DOHH2 (cell line): Measurements from ENCODE around the gene TSPAN5.

Source experiments
- H3F3A ChIP-seq: fragments of 200-600 bp; sonication (generic), shearing (Covaris generic); 2 replicates; pipeline ENCODE4 v1.6.0; 2016; ENCODE audit warnings: antibody characterized with exemption, mild to moderate bottlenecking; ENCODE audit not compliant: control insufficient read depth, insufficient read depth
- H3K27ac ChIP-seq: fragments of 200-600 bp; sonication (generic); 2 replicates; pipeline ENCODE4 v1.5.1; 2014; ENCODE audit warnings: low read depth, mild to moderate bottlenecking, low read length, moderate library complexity
- H3K27me3 ChIP-seq: fragments of 200-600 bp; sonication (generic); 2 replicates; pipeline ENCODE4 v1.6.1; 2014; ENCODE audit warnings: mild to moderate bottlenecking, low read length, mixed read lengths; ENCODE audit not compliant: control insufficient read depth
- H3K36me3 ChIP-seq: fragments of 200-600 bp; sonication (generic); 2 replicates; pipeline ENCODE4 v1.6.1; 2014; ENCODE audit warnings: mild to moderate bottlenecking, low read length, moderate library complexity, mixed read lengths; ENCODE audit not compliant: control insufficient read depth
- H3K4me1 ChIP-seq: fragments of 200-600 bp; sonication (generic); 2 replicates; pipeline ENCODE4 v1.6.1; 2014; ENCODE audit warnings: mild to moderate bottlenecking, low read length, mixed read lengths; ENCODE audit not compliant: control insufficient read depth
- H3K4me2 ChIP-seq: fragments of 200-600 bp; sonication (generic); 2 replicates; pipeline ENCODE4 v1.6.0; 2014; ENCODE audit warnings: mild to moderate bottlenecking, low read length, moderate library complexity
- H3K4me3 ChIP-seq: fragments of 200-600 bp; sonication (generic); 2 replicates; pipeline ENCODE4 v1.5.1; 2014; ENCODE audit warnings: mild to moderate bottlenecking, low read length, mixed read lengths
- H3K79me2 ChIP-seq: fragments of 200-600 bp; sonication (generic); 2 replicates; pipeline ENCODE4 v1.6.1; 2014; ENCODE audit warnings: mild to moderate bottlenecking, low read length, mixed read lengths; ENCODE audit not compliant: control insufficient read depth
- H3K9me2 ChIP-seq: fragments of 200-600 bp; sonication (generic); replicated peaks from 2 replicates; pipeline ENCODE4 v1.6.1; 2014; ENCODE audit warnings: mild to moderate bottlenecking, low read length, mixed read lengths; ENCODE audit not compliant: control insufficient read depth
- H3K9me3 ChIP-seq: fragments of 200-600 bp; sonication (generic); 2 replicates; pipeline ENCODE4 v1.6.1; 2014; ENCODE audit warnings: antibody characterized with exemption, low read length, mixed read lengths; ENCODE audit not compliant: control insufficient read depth, insufficient read depth
- H4K20me1 ChIP-seq: fragments of 200-600 bp; sonication (generic); 2 replicates; pipeline ENCODE4 v1.6.0; 2014; ENCODE audit warnings: low read depth, mild to moderate bottlenecking, antibody characterized with exemption, low read length, moderate library complexity; ENCODE audit not compliant: control insufficient read depth, insufficient read depth
- CTCF ChIP-seq: fragments of 200-600 bp; sonication (generic); IDR thresholded peaks from one replicate; pipeline ENCODE4 v1.5.1; 2014; ENCODE audit warnings: antibody characterized with exemption, mild to moderate bottlenecking, low read depth, low read length; ENCODE audit not compliant: poor library complexity, severe bottlenecking
- EZH2phosphoT487 ChIP-seq: fragments of 200-600 bp; sonication (generic); IDR thresholded peaks from 2 replicates; pipeline ENCODE4 v1.6.1; 2017; ENCODE audit warnings: borderline replicate concordance, mild to moderate bottlenecking, antibody characterized with exemption, low read length, moderate library complexity, mixed read lengths

The TSPAN5 gene

GRCh38 chr4:98507299-98507698 is 151.1 kb downstream of the TSPAN5 start:
- Histone ChIP-seq H3F3A (no peaks in the 10 kb centered on the region), H3K27me3 (peaks cover 3% of the 10 kb centered on the region; the same call in 1 of the 2 replicates), H3K9me2 (no peaks in the 10 kb centered on the region), H3K27ac (no peak overlapping the region), H4K20me1 (no peaks in the 10 kb centered on the region), H3K4me2 (no peak overlapping the region), H3K4me3 (no peak overlapping the region), H3K9me3 (no peaks in the 10 kb centered on the region), H3K4me1 (no peaks in the 10 kb centered on the region), H3K36me3 (no peaks in the 10 kb centered on the region), H3K79me2 (no peaks in the 10 kb centered on the region)
- TF ChIP-seq CTCF (no peak), EZH2phosphoT487 (no peak)

GRCh38 chr4:98506462-98507132 is 151.8 kb downstream of the TSPAN5 start:
- H3F3A ChIP-seq, result no peaks in the 10 kb centered on the region
- H3K9me3 ChIP-seq, result no peaks in the 10 kb centered on the region
- H3K27ac ChIP-seq, result no peak overlapping the region
- no peak overlapping the region for H3K4me3 ChIP-seq
- peaks cover 3% of the 10 kb centered on the region; the same call in 1 of the 2 replicates for H3K27me3 ChIP-seq
- H3K4me1 ChIP-seq, result no peaks in the 10 kb centered on the region
- no peaks in the 10 kb centered on the region for H3K9me2 ChIP-seq
- no peaks in the 10 kb centered on the region for H3K79me2 ChIP-seq
- H3K4me2 ChIP-seq, result no peak overlapping the region
- no peak for TF ChIP-seq EZH2phosphoT487
- no peak for TF ChIP-seq CTCF
- H4K20me1 ChIP-seq, result no peaks in the 10 kb centered on the region
- no peaks in the 10 kb centered on the region for H3K36me3 ChIP-seq

GRCh38 chr4:98505992-98506391 is 152.4 kb downstream of the TSPAN5 start:
- Histone ChIP-seq H3K27ac (no peak overlapping the region), H3K36me3 (no peaks in the 10 kb centered on the region), H3K4me3 (no peak overlapping the region), H3K27me3 (peaks cover 3% of the 10 kb centered on the region; the same call in 1 of the 2 replicates), H3K79me2 (no peaks in the 10 kb centered on the region), H3K4me2 (no peak overlapping the region), H3K9me3 (no peaks in the 10 kb centered on the region), H3F3A (no peaks in the 10 kb centered on the region), H3K4me1 (no peaks in the 10 kb centered on the region), H4K20me1 (no peaks in the 10 kb centered on the region), H3K9me2 (no peaks in the 10 kb centered on the region)
- TF ChIP-seq EZH2phosphoT487, result no peak
- TF ChIP-seq CTCF, result no peak

- no peak overlapping the region for H3K4me2 ChIP-seq
- no peaks in the 10 kb centered on the region for H3F3A ChIP-seq
- no peaks in the 10 kb centered on the region for H3K9me2 ChIP-seq
- peaks cover 3% of the 10 kb centered on the region; the same call in 1 of the 2 replicates for H3K27me3 ChIP-seq
- H3K27ac ChIP-seq, result no peak overlapping the region
- H3K79me2 ChIP-seq, result no peaks in the 10 kb centered on the region
- H3K4me1 ChIP-seq, result no peaks in the 10 kb centered on the region
- no peaks in the 10 kb centered on the region for H4K20me1 ChIP-seq
- H3K9me3 ChIP-seq, result no peaks in the 10 kb centered on the region
- no peak for TF ChIP-seq EZH2phosphoT487
- TF ChIP-seq CTCF, result no peak
- no peak overlapping the region for H3K4me3 ChIP-seq
- no peaks in the 10 kb centered on the region for H3K36me3 ChIP-seq
These were observed 154.3 kb downstream of the TSPAN5 start for GRCh38 chr4:98504091-98504490.
